ENCODE results near the gene CEP164. TPM values are rescaled to one million over a fixed set of nuclear protein-coding genes. Genes with fewer than 3 reads are reported as not detected.

Gene CEP164
- total RNA-seq, 1 donor from 2014 or later, result 41.2 TPM

DNA sequence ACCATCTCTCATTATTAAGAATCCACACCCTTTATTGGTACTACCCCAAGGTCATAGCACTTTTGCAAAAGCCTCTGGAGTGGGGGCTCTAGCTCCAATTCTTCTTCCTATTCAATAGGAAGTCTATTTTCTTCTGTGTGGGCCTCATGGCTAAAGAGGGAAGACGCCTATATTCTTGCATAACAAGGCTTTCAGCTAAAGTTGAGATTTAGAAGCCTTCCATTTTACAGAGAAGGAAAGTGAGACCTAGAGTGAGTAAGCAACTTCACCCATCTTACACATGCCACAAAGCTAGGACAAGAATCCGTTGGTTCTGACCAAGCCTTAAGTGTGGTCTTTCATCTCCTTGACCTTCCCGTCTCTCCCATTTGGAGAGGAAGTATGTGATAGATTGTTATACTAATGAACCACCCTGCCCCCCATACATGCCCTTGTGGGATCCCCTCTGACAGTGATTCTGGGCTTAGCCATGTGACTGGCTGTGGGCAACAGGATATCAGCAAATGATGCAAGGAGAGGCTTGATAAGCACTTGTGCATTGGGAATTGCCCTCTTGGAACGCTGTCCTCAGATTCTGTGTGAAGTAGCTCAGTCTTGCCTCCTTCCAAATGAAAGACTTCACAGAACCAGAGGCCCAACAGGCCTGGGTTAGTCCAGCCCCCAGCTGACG, 23.9 kb upstream of the CEP164 start:
- H3K4me1 Mint-ChIP-seq, result peaks cover 31% of the 10 kb centered on the region
- no peak for TF ChIP-seq CTCF (conservative IDR thresholded peaks at IDR 0.05)
- H3K4me3 Mint-ChIP-seq, result no peak overlapping the region
- H3K27ac Mint-ChIP-seq (ENCODE audit: unreplicated experiment), result no peak overlapping the region
- H3K9me3 Mint-ChIP-seq, result no peaks in the 10 kb centered on the region
- no peak for DNase-seq (ENCODE audit: low read depth, low spot score)
- H3K27me3 Mint-ChIP-seq (ENCODE audit: low read depth), result no peaks in the 10 kb centered on the region
- H3K36me3 Mint-ChIP-seq (ENCODE audit: low read depth), result no peaks in the 10 kb centered on the region

GRCh38 chr11:117305145-117305544, 22.5 kb upstream of the CEP164 start:
- Mint-ChIP-seq H3K4me1 (peaks cover 19% of the 10 kb centered on the region), H3K9me3 (no peaks in the 10 kb centered on the region), H3K4me3 (no peak overlapping the region), H3K27me3 (ENCODE audit: low read depth) (no peaks in the 10 kb centered on the region), H3K36me3 (ENCODE audit: low read depth) (no peaks in the 10 kb centered on the region), H3K27ac (ENCODE audit: unreplicated experiment) (no peak overlapping the region)
- no peak for DNase-seq (ENCODE audit: low read depth, low spot score)
- no peak for TF ChIP-seq CTCF (conservative IDR thresholded peaks at IDR 0.05)

DNA sequence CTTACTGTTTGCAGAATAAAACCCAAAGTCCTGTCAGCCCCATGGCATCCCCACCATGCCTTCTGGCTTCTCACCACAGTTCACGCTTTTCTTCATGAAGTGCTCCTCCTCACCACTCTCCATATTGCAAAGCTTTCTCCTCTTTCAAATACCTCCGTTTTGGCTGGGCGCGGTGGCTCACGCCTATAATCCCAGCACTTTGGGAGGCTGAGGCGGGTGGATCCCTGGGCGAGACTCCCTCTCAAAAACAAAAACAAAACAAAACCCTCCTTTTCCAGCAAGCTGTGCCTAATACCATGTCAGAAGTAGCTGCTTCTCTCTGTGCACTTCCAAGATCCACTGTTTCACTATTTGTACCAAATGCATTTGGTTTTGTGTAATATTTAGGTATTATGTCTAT, 18.3 kb upstream of the CEP164 start:
- Mint-ChIP-seq H3K9me3 (no peaks in the 10 kb centered on the region), H3K27ac (ENCODE audit: unreplicated experiment) (no peak overlapping the region), H3K27me3 (ENCODE audit: low read depth) (no peaks in the 10 kb centered on the region), H3K4me1 (peaks cover 16% of the 10 kb centered on the region), H3K4me3 (no peak overlapping the region), H3K36me3 (ENCODE audit: low read depth) (no peaks in the 10 kb centered on the region)
- TF ChIP-seq CTCF (conservative IDR thresholded peaks at IDR 0.05), result no peak
- no peak for DNase-seq (ENCODE audit: low read depth, low spot score)

DNA sequence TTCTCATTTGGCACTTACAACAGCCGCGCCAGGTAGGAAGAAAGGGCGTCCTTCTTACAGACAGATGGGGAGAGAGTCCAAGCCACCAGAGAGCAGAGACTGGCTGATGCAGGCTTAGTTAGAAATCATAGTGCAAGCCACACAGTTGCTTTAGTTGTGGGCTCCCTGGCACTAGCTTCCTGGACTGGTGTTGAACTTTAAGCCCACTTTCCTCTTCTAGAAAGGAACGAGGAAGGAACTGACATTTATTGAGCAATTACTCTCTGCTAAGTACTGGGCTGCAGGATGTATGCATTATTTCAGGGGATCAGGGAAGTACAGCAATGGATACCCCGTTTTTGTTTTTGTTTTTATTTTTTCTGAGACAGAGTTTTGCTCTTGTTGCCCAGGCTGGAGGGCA, 14.6 kb upstream of the CEP164 start:
- no peaks in the 10 kb centered on the region for H3K27me3 Mint-ChIP-seq (ENCODE audit: low read depth)
- no peaks in the 10 kb centered on the region for H3K36me3 Mint-ChIP-seq (ENCODE audit: low read depth)
- no peak for DNase-seq (ENCODE audit: low read depth, low spot score)
- peaks cover 28% of the 10 kb centered on the region for H3K4me1 Mint-ChIP-seq
- no peaks in the 10 kb centered on the region for H3K9me3 Mint-ChIP-seq
- H3K4me3 Mint-ChIP-seq, result peak overlapping the region; percentile 81
- no peak for TF ChIP-seq CTCF (conservative IDR thresholded peaks at IDR 0.05)
- no peak overlapping the region for H3K27ac Mint-ChIP-seq (ENCODE audit: unreplicated experiment)

GRCh38 chr11:117313828-117314768, 13.6 kb upstream of the CEP164 start:
- H3K36me3 Mint-ChIP-seq (ENCODE audit: low read depth), result no peaks in the 10 kb centered on the region
- no peaks in the 10 kb centered on the region for H3K9me3 Mint-ChIP-seq
- DNase-seq (ENCODE audit: low read depth, low spot score), result no peak
- peak overlapping the region; percentile 88 for H3K4me3 Mint-ChIP-seq
- H3K27ac Mint-ChIP-seq (ENCODE audit: unreplicated experiment), result no peak overlapping the region
- TF ChIP-seq CTCF (conservative IDR thresholded peaks at IDR 0.05), result no peak
- H3K27me3 Mint-ChIP-seq (ENCODE audit: low read depth), result no peaks in the 10 kb centered on the region
- peaks cover 28% of the 10 kb centered on the region for H3K4me1 Mint-ChIP-seq

Measured in neural crest cell (in vitro differentiated cells).